ENCODE results near the gene TCEAL9.
"Not testable (repeated sequence)": the region's sequence is repeated elsewhere in the genome, so short reads cannot be mapped to it uniquely, and the experiment has no call there.

Gene TCEAL9

GRCh38 chrX:103372886-103373285 lies 16.6 kb downstream of the TCEAL9 start:
- in situ Hi-C loops (cut with HindIII; ENCODE audit: low sequenced_read_pairs) = no loop called here

GRCh38 chrX:103373581-103373980 lies 17.3 kb downstream of the TCEAL9 start:
- in situ Hi-C loops (cut with HindIII; ENCODE audit: low sequenced_read_pairs) = no loop called here

GRCh38 chrX:103376118-103376978 lies 20.0 kb downstream of the TCEAL9 start, which contains the start of gene BEX3:
TSS of gene BEX3 (plus strand) at chrX:103376538. CDS start at chrX:103377522, 984 bp downstream.
- in situ Hi-C loops (cut with HindIII; ENCODE audit: low sequenced_read_pairs) = no loop called here

GRCh38 chrX:103376979-103377324 lies 20.6 kb downstream of the TCEAL9 start:
- in situ Hi-C loops (cut with HindIII; ENCODE audit: low sequenced_read_pairs) = no loop called here

- in situ Hi-C loops (cut with HindIII; ENCODE audit: low sequenced_read_pairs) = no loop called here
These were observed 22.7 kb downstream of the TCEAL9 start for GRCh38 chrX:103378990-103379389.

- in situ Hi-C loops (cut with HindIII; ENCODE audit: low sequenced_read_pairs) = no loop called here
These were observed 26.6 kb downstream of the TCEAL9 start for GRCh38 chrX:103382877-103383276.

GRCh38 chrX:103384672-103385071 lies 28.4 kb downstream of the TCEAL9 start:
- in situ Hi-C loops (cut with HindIII; ENCODE audit: low sequenced_read_pairs) = no loop called here

- in situ Hi-C loops (cut with HindIII; ENCODE audit: low sequenced_read_pairs) = not testable (repeated sequence)
These were observed 29.1 kb downstream of the TCEAL9 start for GRCh38 chrX:103385283-103385830.

GRCh38 chrX:103386332-103386731 lies 30.0 kb downstream of the TCEAL9 start:
- in situ Hi-C loops (cut with HindIII; ENCODE audit: low sequenced_read_pairs) = no loop called here

GRCh38 chrX:103393487-103393886 lies 37.2 kb downstream of the TCEAL9 start:
- in situ Hi-C loops (cut with HindIII; ENCODE audit: low sequenced_read_pairs) = no loop called here

- in situ Hi-C loops (cut with HindIII; ENCODE audit: low sequenced_read_pairs) = no loop called here
These were observed 39.9 kb downstream of the TCEAL9 start for GRCh38 chrX:103396186-103396585.

- in situ Hi-C loops (cut with HindIII; ENCODE audit: low sequenced_read_pairs) = no loop called here
These were observed 40.4 kb downstream of the TCEAL9 start for GRCh38 chrX:103396660-103397059.

- in situ Hi-C loops (cut with HindIII; ENCODE audit: low sequenced_read_pairs) = no loop called here
These were observed 41.4 kb downstream of the TCEAL9 start for GRCh38 chrX:103397707-103398106.

GRCh38 chrX:103398421-103398864 lies 42.1 kb downstream of the TCEAL9 start:
- in situ Hi-C loops (cut with HindIII; ENCODE audit: low sequenced_read_pairs) = no loop called here

- in situ Hi-C loops (cut with HindIII; ENCODE audit: low sequenced_read_pairs) = no loop called here
These were observed 43.4 kb downstream of the TCEAL9 start for GRCh38 chrX:103399744-103400143.

GRCh38 chrX:103400931-103401330 lies 44.6 kb downstream of the TCEAL9 start:
- in situ Hi-C loops (cut with HindIII; ENCODE audit: low sequenced_read_pairs) = no loop called here

GRCh38 chrX:103404231-103405008 lies 48.1 kb downstream of the TCEAL9 start:
- in situ Hi-C loops (cut with HindIII; ENCODE audit: low sequenced_read_pairs) = no loop called here

GRCh38 chrX:103405009-103405333 lies 48.7 kb downstream of the TCEAL9 start:
- in situ Hi-C loops (cut with HindIII; ENCODE audit: low sequenced_read_pairs) = no loop called here

GRCh38 chrX:103406256-103406655 lies 50.0 kb downstream of the TCEAL9 start:
- in situ Hi-C loops (cut with HindIII; ENCODE audit: low sequenced_read_pairs) = no loop called here

GRCh38 chrX:103407776-103408175 lies 51.5 kb downstream of the TCEAL9 start:
- in situ Hi-C loops (cut with HindIII; ENCODE audit: low sequenced_read_pairs) = no loop called here

All from endothelial cell of hepatic sinusoid (primary cell).